Measurements from ENCODE around the gene PPM1F.

PPM1F gene

GRCh38 chr22:21961127-21961867 lies 8.6 kb upstream of the PPM1F start:
- no peaks in the 10 kb centered on the region for H3K9me2 ChIP-seq (replicated peaks; ENCODE audit: insufficient read depth, low read length)
- no peaks in the 10 kb centered on the region for H4K20me1 ChIP-seq (ENCODE audit: low read depth, low read length)
- H3F3A ChIP-seq (ENCODE audit: insufficient read depth): no peaks in the 10 kb centered on the region
- H3K79me2 ChIP-seq (ENCODE audit: insufficient read depth, low read length): no peaks in the 10 kb centered on the region
- no peak overlapping the region for H3K4me2 ChIP-seq (ENCODE audit: low read depth, low read length, poor library complexity, severe bottlenecking)
- no peaks in the 10 kb centered on the region for H3K27me3 ChIP-seq (ENCODE audit: low read length)
- no peak overlapping the region for H3K4me3 ChIP-seq (ENCODE audit: insufficient read depth, low read length, poor library complexity, severe bottlenecking)
- no peaks in the 10 kb centered on the region for H3K36me3 ChIP-seq (ENCODE audit: low read length)
- no peak overlapping the region for H2AFZ ChIP-seq (ENCODE audit: low read depth, low read length, severe bottlenecking)
- no peak overlapping the region for H3K27ac ChIP-seq (ENCODE audit: low read depth, low read length)
- H3K9me3 ChIP-seq (ENCODE audit: insufficient read depth, low read length): no peaks in the 10 kb centered on the region
- H3K9ac ChIP-seq (ENCODE audit: low read length): no peak overlapping the region
- TF ChIP-seq EZH2phosphoT487 (conservative IDR thresholded peaks at IDR 0.05; ENCODE audit: low read length): no peak
- TF ChIP-seq CTCF (IDR thresholded peaks at IDR 0.05; ENCODE audit: insufficient read depth, low read length, poor library complexity, severe bottlenecking): no peak

GRCh38 chr22:21960200-21961126 lies 7.8 kb upstream of the PPM1F start:
- Histone ChIP-seq H2AFZ (ENCODE audit: low read depth, low read length, severe bottlenecking) (no peak overlapping the region), H3K9ac (ENCODE audit: low read length) (no peak overlapping the region), H3K36me3 (ENCODE audit: low read length) (no peaks in the 10 kb centered on the region), H3K27me3 (ENCODE audit: low read length) (no peaks in the 10 kb centered on the region), H3F3A (ENCODE audit: insufficient read depth) (no peaks in the 10 kb centered on the region), H3K9me2 (replicated peaks; ENCODE audit: insufficient read depth, low read length) (no peaks in the 10 kb centered on the region), H3K79me2 (ENCODE audit: insufficient read depth, low read length) (no peaks in the 10 kb centered on the region), H4K20me1 (ENCODE audit: low read depth, low read length) (no peaks in the 10 kb centered on the region), H3K4me2 (ENCODE audit: low read depth, low read length, poor library complexity, severe bottlenecking) (no peak overlapping the region), H3K9me3 (ENCODE audit: insufficient read depth, low read length) (no peaks in the 10 kb centered on the region), H3K27ac (ENCODE audit: low read depth, low read length) (no peak overlapping the region), H3K4me3 (ENCODE audit: insufficient read depth, low read length, poor library complexity, severe bottlenecking) (no peak overlapping the region)
- no peak for TF ChIP-seq EZH2phosphoT487 (conservative IDR thresholded peaks at IDR 0.05; ENCODE audit: low read length)
- no peak for TF ChIP-seq CTCF (IDR thresholded peaks at IDR 0.05; ENCODE audit: insufficient read depth, low read length, poor library complexity, severe bottlenecking)

- Histone ChIP-seq H3K4me3 (ENCODE audit: insufficient read depth, low read length, poor library complexity, severe bottlenecking) (no peak overlapping the region), H3K79me2 (ENCODE audit: insufficient read depth, low read length) (no peaks in the 10 kb centered on the region), H3K4me2 (ENCODE audit: low read depth, low read length, poor library complexity, severe bottlenecking) (no peak overlapping the region), H3K27ac (ENCODE audit: low read depth, low read length) (no peak overlapping the region), H4K20me1 (ENCODE audit: low read depth, low read length) (no peaks in the 10 kb centered on the region), H2AFZ (ENCODE audit: low read depth, low read length, severe bottlenecking) (no peak overlapping the region), H3K9ac (ENCODE audit: low read length) (no peak overlapping the region), H3K27me3 (ENCODE audit: low read length) (no peaks in the 10 kb centered on the region), H3F3A (ENCODE audit: insufficient read depth) (no peaks in the 10 kb centered on the region), H3K36me3 (ENCODE audit: low read length) (no peaks in the 10 kb centered on the region), H3K9me2 (replicated peaks; ENCODE audit: insufficient read depth, low read length) (no peaks in the 10 kb centered on the region), H3K9me3 (ENCODE audit: insufficient read depth, low read length) (no peaks in the 10 kb centered on the region)
- TF ChIP-seq EZH2phosphoT487 (conservative IDR thresholded peaks at IDR 0.05; ENCODE audit: low read length) (no peak), CTCF (IDR thresholded peaks at IDR 0.05; ENCODE audit: insufficient read depth, low read length, poor library complexity, severe bottlenecking) (no peak)
These were observed 6.8 kb upstream of the PPM1F start for GRCh38 chr22:21959274-21960074.

Measured in SU-DHL-6 (cell line).